KMS-11 (cell line): ENCODE results near the gene GPX3.

Experiments
- H2AFZ ChIP-seq: fragments of 200-600 bp; sonication (generic); 2 replicates; pipeline ENCODE4 v1.6.1; 2016; ENCODE audit warnings: antibody characterized with exemption, mixed run types, low read depth
- H3K27ac ChIP-seq: fragments of 200-600 bp; sonication (generic); 2 replicates; pipeline ENCODE4 v1.6.1; 2016; ENCODE audit warnings: mild to moderate bottlenecking, mixed run types
- H3K27me3 ChIP-seq: fragments of 200-600 bp; sonication (generic); 2 replicates; pipeline ENCODE4 v1.6.1; 2017; ENCODE audit warnings: mild to moderate bottlenecking, low read depth, mixed run types, moderate library complexity; ENCODE audit not compliant: insufficient read depth
- H3K36me3 ChIP-seq: fragments of 200-600 bp; sonication (generic); 2 replicates; pipeline ENCODE4 v1.6.1; 2017; ENCODE audit warnings: mild to moderate bottlenecking, mixed run types; ENCODE audit not compliant: insufficient read depth
- H3K4me1 ChIP-seq: fragments of 200-600 bp; sonication (generic); 2 replicates; pipeline ENCODE4 v1.6.1; 2016; ENCODE audit warnings: mild to moderate bottlenecking, low read depth, mixed run types; ENCODE audit not compliant: poor library complexity, severe bottlenecking
- H3K4me2 ChIP-seq: fragments of 200-600 bp; sonication (generic); 2 replicates; pipeline ENCODE4 v1.7.0; 2016; ENCODE audit warnings: mild to moderate bottlenecking, mixed run types
- H3K4me3 ChIP-seq: fragments of 200-600 bp; sonication (generic); IDR thresholded peaks from 2 replicates; pipeline ENCODE4 v1.6.1; 2017; ENCODE audit warnings: low read depth, low read length, mixed read lengths; ENCODE audit not compliant: insufficient read depth
- H3K79me2 ChIP-seq: fragments of 200-600 bp; sonication (generic); 2 replicates; pipeline ENCODE4 v1.6.1; 2016; ENCODE audit warnings: low read depth, mixed run types; ENCODE audit not compliant: insufficient read depth
- H3K9ac ChIP-seq: fragments of 200-600 bp; sonication (generic); 2 replicates; pipeline ENCODE4 v1.6.1; 2016; ENCODE audit warnings: mild to moderate bottlenecking, mixed run types
- H4K20me1 ChIP-seq: fragments of 200-600 bp; sonication (generic); 2 replicates; pipeline ENCODE4 v1.6.1; 2016; ENCODE audit warnings: mild to moderate bottlenecking, mixed run types; ENCODE audit not compliant: insufficient read depth
- TF ChIP-seq, protein P1 (sequence below): fragments of 200-600 bp; sonication (generic); conservative IDR thresholded peaks from 2 replicates; pipeline ENCODE4 v1.6.1; 2017; ENCODE audit warnings: low read depth, mild to moderate bottlenecking, antibody characterized with exemption, low read length, moderate library complexity, mixed read lengths

GPX3 gene, protein sequence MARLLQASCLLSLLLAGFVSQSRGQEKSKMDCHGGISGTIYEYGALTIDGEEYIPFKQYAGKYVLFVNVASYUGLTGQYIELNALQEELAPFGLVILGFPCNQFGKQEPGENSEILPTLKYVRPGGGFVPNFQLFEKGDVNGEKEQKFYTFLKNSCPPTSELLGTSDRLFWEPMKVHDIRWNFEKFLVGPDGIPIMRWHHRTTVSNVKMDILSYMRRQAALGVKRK

DNA sequence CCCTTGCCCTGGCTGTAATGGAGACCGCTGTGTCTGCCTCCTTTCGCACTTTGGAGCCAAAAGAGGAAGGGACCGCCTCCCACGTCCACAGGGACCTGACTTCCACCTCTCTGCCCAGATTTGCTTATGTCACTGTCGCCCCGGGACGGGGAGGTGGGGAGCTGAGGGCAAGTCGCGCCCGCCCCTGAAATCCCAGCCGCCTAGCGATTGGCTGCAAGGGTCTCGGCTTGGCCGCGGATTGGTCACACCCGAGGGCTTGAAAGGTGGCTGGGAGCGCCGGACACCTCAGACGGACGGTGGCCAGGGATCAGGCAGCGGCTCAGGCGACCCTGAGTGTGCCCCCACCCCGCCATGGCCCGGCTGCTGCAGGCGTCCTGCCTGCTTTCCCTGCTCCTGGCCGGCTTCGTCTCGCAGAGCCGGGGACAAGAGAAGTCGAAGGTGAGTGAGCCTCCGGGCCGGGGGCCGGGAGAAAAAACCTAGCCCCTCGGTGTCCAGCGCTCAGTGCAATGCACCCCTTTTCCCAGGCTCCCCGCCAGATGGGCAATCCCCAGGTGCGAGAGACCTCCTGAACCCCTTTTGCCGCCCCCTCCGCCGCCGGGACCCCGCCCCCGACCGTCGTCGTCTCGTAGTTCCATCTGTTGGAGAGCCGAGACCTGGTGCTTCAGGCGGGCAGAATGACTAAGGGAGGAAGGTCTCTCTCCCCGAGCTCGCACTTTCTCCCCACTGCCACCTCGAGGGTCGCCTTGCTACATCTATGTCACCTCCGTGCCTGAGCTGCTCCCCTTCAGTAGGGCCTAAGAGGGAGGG, at the start of gene GPX3:
GPX3 (plus strand) TSS at position 288 of the 807 bp plus-strand sequence; CDS start at position 352, 64 bp downstream.
- H3K4me2 ChIP-seq = no peak within 1 kb of the TSS
- no peaks in the 10 kb centered on the region for H3K36me3 ChIP-seq
- H3K79me2 ChIP-seq = no peaks in the 10 kb centered on the region
- H3K27ac ChIP-seq = no peak within 1 kb of the TSS
- no peak within 1 kb of the TSS for H2AFZ ChIP-seq
- H3K27me3 ChIP-seq = no peaks in the 10 kb centered on the region
- H4K20me1 ChIP-seq = no peaks in the 10 kb centered on the region
- TF ChIP-seq, protein P1, sequence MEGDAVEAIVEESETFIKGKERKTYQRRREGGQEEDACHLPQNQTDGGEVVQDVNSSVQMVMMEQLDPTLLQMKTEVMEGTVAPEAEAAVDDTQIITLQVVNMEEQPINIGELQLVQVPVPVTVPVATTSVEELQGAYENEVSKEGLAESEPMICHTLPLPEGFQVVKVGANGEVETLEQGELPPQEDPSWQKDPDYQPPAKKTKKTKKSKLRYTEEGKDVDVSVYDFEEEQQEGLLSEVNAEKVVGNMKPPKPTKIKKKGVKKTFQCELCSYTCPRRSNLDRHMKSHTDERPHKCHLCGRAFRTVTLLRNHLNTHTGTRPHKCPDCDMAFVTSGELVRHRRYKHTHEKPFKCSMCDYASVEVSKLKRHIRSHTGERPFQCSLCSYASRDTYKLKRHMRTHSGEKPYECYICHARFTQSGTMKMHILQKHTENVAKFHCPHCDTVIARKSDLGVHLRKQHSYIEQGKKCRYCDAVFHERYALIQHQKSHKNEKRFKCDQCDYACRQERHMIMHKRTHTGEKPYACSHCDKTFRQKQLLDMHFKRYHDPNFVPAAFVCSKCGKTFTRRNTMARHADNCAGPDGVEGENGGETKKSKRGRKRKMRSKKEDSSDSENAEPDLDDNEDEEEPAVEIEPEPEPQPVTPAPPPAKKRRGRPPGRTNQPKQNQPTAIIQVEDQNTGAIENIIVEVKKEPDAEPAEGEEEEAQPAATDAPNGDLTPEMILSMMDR = no peak
- H3K4me3 ChIP-seq = no peak within 1 kb of the TSS
- no peak within 1 kb of the TSS for H3K9ac ChIP-seq
- H3K4me1 ChIP-seq = no peaks in the 10 kb centered on the region

DNA sequence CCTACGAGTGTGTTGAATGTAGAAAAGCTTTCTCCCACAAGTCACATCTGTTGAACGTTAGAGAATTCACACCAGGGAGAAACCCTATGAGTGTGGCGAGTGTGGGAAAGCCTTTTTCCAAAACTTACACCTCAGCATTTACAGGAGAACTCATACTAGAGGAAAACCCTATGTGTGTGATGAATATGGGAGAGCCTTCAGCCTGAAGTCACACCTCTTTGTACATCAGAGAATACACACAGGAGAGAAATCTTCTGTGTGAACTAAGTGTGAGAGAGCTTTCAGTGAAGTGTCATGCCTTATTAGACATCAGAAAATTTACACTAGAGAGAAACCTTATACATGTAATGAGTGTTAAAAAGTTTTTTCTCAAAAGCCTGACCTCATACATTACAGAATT, 41.8 kb upstream of the GPX3 start:
- no peak overlapping the region for H3K9ac ChIP-seq
- H2AFZ ChIP-seq = no peak overlapping the region
- no peaks in the 10 kb centered on the region for H4K20me1 ChIP-seq
- no peak overlapping the region for H3K4me2 ChIP-seq
- TF ChIP-seq, protein P1 = no peak
- no peak overlapping the region for H3K27ac ChIP-seq
- H3K36me3 ChIP-seq = no peaks in the 10 kb centered on the region
- no peak overlapping the region for H3K4me3 ChIP-seq
- no peaks in the 10 kb centered on the region for H3K4me1 ChIP-seq
- no peaks in the 10 kb centered on the region for H3K27me3 ChIP-seq
- no peaks in the 10 kb centered on the region for H3K79me2 ChIP-seq

DNA sequence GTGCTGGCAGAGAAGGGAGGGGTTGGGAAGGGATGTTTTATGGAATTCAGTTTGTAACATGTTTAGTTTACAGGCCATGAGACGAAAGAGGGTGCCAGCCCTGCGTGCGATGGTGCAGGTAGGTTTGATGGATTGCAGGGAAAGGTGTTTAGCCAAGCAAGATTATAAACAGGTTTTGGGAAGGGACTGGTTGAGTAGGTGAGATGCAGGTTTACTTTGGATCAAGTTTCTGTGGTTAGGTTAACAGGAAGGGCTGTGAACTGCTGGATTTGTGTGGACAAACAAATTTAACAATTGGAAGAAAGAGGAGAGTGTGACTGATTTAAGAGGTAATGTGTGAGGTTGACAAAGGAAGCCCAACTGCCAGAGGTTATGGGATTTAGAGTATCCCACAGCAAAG, 32.6 kb upstream of the GPX3 start:
- no peaks in the 10 kb centered on the region for H3K36me3 ChIP-seq
- no peak overlapping the region for H3K4me3 ChIP-seq
- H3K79me2 ChIP-seq = no peaks in the 10 kb centered on the region
- no peak overlapping the region for H3K9ac ChIP-seq
- no peak overlapping the region for H3K4me2 ChIP-seq
- no peaks in the 10 kb centered on the region for H4K20me1 ChIP-seq
- H3K4me1 ChIP-seq = no peaks in the 10 kb centered on the region
- H2AFZ ChIP-seq = no peak overlapping the region
- no peak overlapping the region for H3K27ac ChIP-seq
- TF ChIP-seq, protein P1 = no peak
- H3K27me3 ChIP-seq = no peaks in the 10 kb centered on the region

GRCh38 chr5:150989695-150990094, 30.7 kb upstream of the GPX3 start:
- Histone ChIP-seq H3K27ac (no peak overlapping the region), H3K36me3 (no peaks in the 10 kb centered on the region), H3K79me2 (no peaks in the 10 kb centered on the region), H3K4me3 (no peak overlapping the region), H2AFZ (no peak overlapping the region), H3K9ac (no peak overlapping the region), H3K4me1 (no peaks in the 10 kb centered on the region), H4K20me1 (no peaks in the 10 kb centered on the region), H3K4me2 (no peak overlapping the region), H3K27me3 (no peaks in the 10 kb centered on the region)
- TF ChIP-seq, protein P1 = no peak
